NCI-H1436 (cell line): Measurements from ENCODE around the gene LSMEM2.
A peak's percentile ranks its signal among the peaks of the same experiment; 100 is the strongest.
"Not testable (repeated sequence)": the region's sequence is repeated elsewhere in the genome, so short reads cannot be mapped to it uniquely, and the experiment has no call there.

ENCODE experiments used
- DNase-seq: peaks from one replicate; lab custom pipeline; 2025; lab: John Stamatoyannopoulos, UW

LSMEM2 gene

DNA sequence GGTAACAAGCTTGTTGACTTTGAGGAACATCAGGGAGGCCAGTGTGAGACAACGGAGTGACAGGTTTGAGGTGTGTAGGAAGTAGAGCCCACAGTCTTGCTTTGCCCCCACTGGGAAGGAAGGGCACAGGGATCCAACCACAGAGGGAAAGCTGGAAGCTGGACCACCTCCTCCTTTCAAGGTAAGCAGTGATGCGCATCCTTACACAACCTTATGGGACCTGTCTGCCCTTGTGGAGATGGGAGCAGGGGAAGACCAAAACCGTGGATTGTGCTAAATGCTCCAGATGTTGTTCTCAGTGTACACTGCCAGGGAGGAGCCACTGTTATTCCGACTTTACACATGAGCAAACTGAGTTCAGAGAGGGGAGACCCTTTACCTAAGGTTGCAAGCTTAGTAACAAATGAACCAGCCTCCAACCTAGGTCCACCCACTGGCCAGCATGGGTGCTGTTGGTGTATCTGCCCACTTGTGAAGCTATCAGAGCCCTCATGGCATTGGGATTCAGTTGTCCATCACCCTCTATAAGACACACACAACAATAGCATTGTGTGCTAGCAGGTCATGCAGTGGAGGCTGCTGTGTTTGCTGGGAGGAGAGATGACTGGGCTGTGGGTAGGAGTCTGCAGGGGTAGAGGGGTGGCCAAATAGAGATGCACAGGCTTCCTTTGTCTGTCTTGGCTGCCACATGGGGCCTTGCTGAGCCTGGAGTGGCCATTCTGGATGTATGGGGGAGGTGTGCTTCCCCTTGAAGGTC, 586 bp upstream of the LSMEM2 start:
- no peak for DNase-seq

DNA sequence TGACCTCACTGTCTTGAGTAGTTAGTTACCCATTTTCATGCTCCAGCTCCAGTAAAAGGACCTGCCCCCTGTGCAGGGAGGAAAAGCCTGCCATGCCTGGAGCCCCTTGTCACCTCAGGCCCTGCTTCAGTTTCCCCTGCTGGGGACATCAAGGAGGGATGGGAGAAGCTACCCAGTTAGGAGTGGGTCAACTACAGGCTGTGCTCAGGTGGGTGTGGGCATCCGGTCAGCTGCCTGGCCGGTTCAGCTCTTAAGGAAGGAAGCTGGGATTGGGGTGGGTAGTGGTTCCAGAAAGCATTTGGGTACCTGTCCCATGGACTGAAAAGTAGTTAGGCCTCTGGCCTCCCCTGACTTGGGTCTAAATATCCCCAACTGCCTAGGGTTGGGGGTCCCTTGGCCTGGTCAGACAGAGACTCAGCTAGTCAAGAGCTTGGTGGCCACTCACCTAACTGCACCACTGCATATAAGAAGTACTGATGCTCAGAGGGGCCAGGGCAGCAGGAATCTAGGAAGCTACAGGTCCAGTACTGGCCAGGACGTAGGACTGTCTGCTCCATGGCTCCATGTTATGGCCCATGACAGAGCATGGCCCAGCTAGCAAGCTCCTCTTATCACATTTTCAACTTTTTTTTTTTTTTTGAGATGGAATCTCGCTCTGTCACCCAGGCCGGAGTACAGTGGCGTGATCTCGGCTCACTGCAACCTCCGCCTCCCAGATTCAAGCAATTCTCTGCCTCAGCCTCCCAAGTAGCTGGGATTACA, 549 bp downstream of the LSMEM2 start:
- no peak for DNase-seq

DNA sequence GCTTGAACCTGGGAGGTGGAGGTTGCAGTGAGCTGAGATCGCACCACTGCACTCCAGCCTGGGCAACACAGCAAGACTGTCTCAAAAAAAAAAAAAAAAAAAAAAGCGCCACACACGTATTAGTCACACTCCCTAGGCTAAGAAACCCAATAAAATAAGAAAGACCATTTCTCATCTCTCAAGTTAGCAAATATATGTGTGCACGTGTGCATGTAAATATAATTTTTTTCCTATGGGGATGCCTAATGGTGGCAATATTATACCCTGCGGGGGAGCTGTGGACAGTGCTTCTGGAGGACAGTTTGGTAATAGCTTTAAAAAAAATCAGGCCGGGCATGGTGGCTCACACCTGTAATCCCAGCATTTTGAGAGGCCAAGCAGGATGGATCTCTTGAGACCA, 5.2 kb downstream of the LSMEM2 start:
- not testable (repeated sequence) for DNase-seq

DNA sequence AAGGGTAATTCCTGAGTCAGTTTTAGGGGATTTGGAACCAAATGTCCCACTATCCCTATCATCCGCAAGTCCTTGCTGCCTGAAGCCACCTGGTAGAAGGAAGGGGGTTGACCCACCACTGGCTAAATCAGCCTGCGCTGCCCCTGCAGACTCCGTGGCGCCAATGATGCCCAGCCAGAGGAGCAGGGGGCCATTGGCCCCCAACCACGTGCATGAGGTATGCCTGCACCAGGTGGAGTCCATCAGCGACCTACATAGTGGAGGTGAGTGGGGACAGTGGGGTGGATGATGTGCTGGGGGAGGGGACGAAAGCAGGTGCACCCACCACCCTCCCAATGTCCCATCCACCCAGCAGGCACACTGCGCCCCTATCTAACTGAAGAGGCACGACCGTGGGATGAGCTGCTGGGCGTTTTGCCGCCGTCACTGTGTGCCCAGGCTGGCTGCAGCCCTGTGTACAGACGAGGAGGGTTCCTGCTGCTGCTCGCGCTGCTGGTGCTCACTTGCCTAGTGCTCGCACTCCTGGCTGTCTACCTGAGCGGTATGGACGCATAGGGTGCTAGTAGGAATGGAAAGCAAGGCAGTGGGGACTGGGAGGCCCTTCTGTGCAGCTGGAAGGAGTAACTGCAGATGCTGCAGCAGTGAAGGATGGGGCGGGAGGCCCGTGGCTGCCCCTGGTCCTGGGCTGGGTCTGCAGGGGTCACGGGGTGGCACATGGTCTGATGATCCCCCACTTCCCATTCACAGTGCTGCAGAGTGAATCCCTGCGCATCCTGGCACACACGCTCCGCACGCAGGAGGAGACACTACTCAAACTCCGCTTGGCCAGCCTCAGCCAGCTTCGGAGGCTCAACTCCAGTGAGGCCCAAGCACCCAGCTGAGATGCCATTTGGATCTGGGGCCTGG, 7.7 kb downstream of the LSMEM2 start:
- DNase-seq, result no peak

DNA sequence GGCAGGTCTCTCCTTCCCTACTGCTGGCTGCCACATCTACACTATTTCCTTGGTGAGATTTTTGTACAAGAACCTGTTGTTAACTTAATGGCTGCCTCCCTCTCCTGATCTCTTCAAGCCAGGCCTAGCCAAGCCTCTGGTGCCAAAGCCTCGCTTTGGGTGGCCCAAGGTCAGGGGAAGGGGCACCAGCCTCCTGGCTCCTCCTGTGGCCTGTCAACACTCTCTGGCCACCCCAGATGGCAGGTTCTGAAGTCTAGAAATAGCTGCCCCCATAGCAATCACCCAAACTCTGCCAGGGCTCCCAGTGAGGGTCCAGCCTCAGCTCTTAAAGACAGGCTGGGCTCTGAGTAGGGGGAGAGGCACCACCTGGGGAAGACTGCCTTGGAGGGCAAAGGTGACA, 8.4 kb downstream of the LSMEM2 start:
- no peak for DNase-seq

DNA sequence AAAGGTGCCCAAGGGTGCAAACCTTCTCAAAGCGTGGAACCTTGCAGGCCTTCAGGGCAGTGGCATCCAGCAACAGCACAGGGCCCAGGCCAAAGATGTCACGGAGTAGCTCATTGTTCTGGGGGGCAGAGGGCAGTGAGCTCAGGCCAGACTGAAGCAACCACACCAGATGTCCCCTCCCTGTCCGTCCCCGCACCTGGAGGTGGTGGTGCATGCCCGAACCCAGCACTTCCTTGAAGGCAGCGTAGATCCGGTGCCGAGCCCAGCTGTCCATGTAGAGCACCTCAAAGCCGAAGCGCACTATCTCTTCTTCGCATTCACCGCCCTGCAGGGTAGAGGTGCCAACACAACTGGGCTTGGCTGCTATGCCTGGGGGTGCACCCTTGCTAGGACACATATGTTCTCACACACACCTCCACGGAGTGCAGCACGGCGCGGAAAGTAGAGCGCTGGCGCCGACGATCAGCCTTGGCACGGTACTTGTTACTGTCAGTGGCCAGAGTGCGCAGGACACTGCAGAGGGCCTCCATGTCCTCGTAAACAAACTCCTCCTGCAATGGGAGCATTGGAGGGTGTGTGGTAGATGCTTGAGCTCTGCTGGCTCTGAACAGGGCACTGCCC, 9.6 kb downstream of the LSMEM2 start:
- DNase-seq, result no peak

DNA sequence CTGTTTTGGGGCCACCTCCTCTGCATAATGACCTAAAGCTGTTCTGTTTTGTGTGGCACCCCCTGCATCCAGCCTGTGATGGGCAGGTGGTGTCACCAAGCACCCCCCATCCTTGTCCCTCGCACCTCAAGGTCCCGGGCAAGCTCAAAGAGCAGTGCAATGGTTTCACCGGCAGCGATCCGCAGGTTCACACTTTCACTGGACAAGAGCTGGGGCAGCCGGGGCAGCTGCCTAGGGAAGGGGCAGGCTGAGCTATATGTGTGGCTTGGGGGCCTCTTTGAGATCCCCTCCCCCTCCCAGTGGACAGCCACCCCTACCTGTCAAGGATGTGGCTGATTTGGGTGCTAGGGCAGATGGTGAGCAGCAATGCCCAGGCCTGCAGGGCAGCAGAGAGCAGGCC, 10.2 kb downstream of the LSMEM2 start:
- DNase-seq, result no peak

DNA sequence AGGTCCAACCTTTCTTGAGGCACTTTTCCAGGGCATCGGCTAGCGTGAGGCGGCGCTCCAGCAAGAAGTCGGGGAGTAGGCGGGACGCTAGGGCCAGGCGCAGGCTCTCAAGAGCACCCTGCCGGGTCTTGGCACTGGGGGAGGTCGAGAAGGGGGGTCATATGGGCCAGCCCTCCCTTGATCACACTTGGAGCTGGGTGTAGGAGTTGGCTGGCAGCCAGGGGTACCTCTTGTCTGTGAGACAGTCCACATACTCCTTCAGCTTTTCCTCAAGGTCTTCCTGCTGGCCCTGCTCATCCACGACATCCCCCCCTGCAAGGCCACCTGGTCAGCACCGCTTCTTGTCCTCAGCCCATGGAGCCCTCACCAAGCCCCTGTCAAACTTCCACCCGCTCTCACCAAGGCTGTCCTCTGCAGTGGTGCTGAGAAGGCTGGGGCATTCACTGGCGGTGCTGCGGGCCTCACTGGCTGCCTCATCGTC, 11.3 kb downstream of the LSMEM2 start:
- no peak for DNase-seq

DNA sequence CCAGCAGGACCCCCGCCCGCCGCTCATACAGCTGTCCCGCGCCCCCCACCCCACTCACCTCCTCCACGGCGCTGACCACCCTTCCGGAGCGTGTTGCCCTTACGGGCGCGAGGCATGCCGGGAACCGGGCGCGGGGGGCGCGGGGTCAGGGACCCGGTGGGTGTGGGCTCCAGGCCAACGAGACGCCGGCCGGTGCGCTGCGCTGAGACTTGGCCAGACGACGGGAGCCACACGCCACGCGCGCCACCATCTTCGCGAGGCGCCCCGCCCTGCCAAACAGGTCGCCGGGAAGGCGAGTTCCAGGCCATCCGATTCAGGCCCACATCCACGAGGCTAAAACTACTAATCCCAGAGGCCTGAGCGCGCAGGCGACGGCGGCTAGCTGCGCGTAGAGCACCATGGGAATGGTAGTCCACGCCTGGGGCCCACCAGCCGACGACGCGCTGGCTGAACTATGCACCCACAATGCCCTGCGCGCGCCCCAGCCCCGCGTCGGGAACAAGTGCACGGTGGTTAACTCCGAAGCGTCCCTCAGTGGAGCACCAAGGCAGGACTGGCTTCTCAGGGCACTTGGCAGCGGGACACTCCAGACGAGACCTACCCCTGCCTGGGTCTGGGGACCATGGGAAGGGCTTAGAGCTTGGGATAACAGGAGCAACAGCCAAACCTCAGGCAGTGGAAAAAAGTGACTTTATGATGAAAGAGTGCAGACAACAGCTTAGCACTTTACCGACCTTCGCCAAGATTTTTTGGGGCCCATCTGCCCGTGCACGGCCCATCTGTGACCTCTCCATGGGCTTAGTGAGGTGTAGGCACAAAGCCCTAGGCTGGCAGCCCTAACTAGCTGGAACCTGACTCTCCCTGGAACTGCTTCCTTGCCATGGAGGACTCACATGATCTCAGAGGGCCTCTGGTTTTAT, 13.5 kb downstream of the LSMEM2 start, which contains the start of gene IFRD2:
Gene IFRD2 (minus strand): TSS at position 271 of the 920 bp plus-strand sequence. CDS start 155 bp downstream, at position 116.
- peak; percentile 83 for DNase-seq

DNA sequence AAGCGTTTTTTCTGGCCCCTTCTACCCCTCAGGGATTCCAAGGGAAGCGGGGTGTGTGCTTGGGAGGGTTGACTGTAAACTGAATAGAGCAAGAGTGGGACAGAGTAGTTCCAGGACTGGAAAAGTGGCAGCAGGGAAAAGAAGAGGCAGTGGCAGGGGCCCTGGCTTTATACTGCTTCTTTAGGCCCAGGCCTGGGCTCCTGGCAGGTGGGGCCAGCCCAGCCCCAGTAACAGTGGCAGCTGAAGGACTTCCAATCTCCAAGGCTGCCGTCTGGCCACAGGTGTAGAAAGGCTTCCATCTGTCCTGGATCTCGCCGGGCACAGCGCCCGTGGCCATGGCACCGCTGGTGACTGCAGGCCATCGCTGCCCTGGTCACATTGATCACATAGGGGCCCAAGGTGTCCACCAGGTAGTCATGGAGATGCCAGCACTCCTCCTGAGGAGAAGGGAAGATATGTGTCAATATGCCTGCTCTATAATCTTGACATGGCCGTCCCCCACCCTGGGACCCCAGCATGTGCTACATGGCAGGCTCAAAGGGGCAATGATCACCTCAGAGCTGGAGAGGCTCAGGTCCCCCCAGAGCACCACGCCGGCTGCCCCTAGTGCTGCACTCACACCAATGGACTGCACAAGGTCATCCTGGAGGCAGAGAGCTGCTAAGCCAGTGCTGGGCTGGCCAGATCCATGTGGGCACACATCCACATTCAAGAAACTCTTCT, 14.4 kb downstream of the LSMEM2 start:
- no peak for DNase-seq

DNA sequence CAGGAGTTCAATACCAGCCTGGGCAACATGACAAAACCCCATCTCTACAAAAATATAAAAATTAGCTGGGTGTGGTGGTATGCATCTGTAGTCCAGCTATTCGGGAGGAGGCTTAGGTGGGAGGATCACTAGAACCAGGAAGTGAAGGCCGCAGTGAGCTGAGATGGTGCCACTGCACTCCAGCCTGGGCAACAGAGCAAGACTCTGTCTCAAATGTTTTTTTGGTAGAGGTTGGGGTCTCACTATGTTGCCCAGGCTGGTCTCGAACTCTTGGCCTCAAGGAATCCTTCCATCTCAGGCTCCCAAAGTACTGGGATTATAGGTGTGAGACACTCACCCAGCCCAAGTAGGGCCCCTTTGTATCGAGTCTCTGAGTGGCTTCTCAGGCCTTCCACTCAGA, 15.2 kb downstream of the LSMEM2 start:
- DNase-seq, result no peak

DNA sequence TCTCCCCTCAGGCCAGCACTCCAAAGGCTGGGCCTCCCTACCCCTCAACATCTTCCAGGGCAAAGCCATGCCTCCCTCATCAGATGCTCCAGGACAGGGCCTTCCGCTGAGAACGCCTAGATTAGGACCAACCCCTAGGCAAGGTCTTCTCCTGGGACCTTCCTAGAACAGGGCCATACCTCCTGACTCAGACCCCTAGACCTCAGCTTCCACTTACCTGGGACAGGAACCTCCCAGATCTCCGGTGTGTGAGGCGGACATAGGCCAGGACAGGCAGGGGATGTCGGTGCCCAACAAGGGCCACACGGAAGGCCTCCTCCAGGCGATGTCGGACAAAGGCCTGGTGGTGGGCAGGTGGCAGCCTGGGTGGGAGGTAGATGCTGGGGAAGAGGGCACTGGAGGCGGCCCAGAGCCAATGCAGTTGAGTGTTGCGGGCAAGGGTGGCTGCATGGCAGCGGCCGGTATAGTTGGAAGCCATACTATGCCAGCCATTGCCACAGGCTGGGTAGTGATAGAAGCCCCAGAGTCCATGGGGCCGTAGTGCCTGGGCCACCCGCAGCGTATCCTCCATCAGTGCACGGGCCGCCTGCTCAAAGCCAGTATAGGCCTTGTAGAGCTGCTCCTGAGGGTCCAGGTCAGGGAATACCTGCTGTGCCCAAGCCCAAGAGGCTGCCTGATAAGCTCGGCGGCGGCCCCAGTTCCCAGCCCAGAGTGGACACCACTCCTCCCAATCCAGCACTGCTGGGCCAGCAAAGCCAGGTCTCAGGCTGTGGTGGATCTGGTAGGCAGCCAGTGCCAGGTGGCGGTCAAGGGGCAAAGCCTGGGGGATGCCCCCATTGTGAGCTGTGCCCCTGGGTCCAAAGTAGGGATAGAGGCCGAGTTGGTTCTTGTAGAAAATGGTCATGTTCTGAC, 15.9 kb downstream of the LSMEM2 start:
- no peak for DNase-seq

DNA sequence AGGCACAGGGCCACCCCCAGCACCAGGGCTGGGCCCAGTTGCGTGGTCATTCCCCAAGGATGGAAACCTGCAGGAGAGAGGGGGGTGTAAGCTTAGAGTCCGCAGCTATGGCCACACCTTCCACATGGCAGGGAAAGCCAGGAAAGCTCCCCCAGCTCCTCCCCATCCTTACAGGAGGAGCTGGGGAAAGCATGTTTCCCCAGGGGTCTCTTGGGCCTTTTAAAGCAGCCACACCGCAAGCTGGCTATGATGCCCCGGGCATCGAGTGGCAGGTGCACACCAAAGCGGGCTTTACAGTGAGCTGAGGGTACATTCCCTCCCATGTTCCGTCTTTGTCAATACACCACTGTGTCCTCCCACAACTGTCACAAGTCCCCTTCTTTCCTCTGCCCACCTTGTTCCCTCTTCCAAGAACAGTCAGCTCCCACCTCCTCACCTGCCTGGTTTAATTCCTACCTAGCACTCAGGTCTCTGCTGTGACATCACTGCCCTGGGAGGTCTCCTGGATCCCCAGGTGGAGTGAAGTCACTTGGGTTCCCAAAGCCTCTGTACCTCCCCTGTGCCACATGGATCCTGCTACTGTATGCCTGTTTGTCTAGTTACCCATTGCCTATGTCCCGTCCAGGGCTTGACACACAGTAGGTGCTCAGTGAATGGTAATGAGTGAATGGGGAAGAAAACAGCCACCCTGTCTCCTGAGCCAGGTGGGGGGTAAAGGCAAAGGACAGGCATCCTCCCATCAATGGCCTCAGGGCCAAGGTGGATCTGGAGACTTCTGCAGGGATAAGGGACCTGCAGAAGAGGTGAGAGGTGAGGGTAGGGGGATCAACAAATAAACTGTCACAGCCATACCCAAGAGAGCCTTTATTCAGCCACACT, 16.9 kb downstream of the LSMEM2 start:
- no peak for DNase-seq

DNA sequence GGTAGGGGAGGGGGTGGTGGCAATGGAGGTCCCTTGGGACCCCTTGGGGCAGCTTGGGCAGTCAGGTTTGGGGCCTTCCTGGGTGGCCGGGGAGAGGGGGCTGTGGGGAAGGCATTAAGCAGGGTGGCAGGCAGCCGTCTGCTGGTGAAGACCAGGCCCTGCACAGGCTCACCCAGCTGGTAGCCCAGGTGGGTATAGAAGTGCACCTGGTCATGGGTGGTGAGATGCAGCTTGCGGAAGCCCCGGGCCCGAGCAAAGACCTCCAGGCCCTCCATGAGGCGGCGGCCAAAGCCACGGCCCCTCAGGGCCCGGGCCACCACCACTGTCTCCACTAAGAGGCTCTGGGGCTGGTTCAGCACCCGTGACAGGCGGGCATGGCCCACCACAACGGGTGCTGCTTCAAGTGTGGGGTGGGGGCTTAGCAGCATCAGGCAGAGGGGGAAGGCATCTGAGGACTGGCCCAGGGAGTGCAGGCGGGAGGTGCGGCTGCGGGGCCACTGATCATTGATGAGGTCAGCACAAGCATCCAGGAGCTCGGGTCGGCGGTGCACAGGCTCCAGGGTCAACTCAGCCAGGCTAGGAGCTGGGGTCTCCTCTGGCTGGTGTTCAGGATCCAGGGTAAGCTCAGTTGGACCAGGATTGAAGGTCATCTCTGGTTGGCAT, 18.0 kb downstream of the LSMEM2 start:
- DNase-seq, result no peak

DNA sequence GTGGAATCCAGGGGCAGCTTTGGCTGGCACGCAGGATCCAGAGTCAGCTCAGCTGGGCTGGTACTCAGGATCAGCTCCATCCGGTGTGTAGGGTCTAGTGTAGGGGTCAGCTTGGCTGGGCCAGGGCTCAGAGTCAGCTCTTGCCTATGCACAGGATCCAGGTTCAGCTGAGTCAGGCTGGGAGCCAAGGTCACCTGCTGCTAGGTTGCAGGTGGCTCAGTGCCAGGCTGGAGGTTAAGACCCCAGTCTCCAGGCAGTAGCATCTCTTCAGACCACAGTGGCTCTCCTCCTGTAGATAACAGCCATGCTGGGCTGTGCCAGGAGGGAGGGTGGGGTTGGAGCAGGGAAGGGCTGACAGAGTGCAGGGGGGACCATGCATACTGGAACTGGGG, 18.5 kb downstream of the LSMEM2 start:
- DNase-seq, result no peak

DNA sequence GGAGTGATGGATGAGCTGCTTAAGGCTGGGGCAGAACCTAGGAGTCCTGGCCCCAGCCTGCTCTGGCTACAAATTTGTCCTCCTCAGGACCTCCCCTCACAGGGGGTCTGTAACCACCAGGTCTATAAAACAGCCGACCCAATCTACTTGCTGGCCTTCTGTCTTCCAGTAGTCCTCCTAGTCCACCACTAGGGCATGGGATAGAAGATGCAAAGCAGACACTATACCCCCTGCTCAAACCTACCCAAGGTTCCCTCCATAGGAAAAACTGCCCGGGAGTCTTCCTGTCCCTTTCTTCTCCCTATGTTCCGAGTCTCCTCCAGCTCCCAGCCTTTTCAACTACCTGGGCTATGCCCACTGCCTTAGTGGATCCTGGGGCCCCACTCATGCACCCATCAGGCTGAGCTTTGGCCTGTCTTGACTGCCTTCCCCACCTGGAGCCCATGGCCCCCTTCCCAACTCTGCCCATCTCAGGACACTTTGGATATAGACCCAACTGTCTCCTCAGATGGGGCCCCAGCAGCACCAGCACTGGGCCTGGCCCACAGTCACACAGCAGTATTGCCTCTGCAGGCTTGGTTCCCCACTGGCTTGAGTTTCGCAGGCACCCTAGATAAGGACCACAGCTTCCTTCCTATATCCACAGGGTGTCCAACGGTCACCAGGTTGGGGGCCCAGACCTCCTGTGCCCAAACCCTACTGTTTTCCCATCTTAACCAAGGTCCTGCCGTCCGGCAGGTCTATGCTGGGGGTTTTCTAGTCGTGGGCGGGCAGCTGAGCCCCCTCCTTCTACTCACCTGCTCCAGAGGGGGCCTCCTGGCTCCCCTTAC, 19.2 kb downstream of the LSMEM2 start:
- DNase-seq, result no peak
